Measurements from ENCODE around the gene HBZ. TPM values are rescaled to one million over a fixed set of nuclear protein-coding genes. Genes with fewer than 3 reads are reported as not detected.

HBZ gene
- total RNA-seq, 1 experiment from 2014 or later: not detected

DNA sequence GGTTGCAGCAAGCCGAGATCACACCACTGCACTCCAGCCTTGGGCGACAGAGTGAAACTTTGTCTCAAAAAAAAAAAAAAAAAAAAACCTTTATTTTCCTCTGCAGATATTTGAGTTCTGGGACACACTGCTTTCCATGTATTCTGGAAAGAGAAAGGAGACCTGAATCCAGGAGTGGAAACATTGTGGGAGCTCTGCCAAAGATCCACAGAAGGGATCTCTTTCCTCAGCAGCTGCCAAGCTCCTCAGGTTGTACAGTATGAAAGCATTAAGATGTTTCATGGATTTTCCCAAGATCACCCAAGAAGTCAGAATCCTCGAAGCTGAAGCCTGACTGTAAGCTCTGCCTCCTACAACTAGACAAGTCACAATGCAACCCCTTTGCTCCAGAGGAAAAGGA lies 27.4 kb upstream of the HBZ start:
- Histone ChIP-seq H3K9me3 (ENCODE audit: low read length) (no peaks in the 10 kb centered on the region), H3K36me3 (ENCODE audit: insufficient read depth, low read length) (no peaks in the 10 kb centered on the region), H3K4me1 (ENCODE audit: low read length) (no peaks in the 10 kb centered on the region), H3K9ac (ENCODE audit: low read length) (no peak overlapping the region), H3K27me3 (ENCODE audit: low read length) (no peaks in the 10 kb centered on the region), H3K4me2 (ENCODE audit: low read depth, low read length, poor library complexity, severe bottlenecking) (no peak overlapping the region), H3K9me2 (replicated peaks; ENCODE audit: insufficient read depth, low read length) (no peaks in the 10 kb centered on the region), H4K20me1 (ENCODE audit: insufficient read depth, low read depth, low read length) (no peaks in the 10 kb centered on the region), H3K4me3 (ENCODE audit: low read length) (no peak overlapping the region), H3K27ac (ENCODE audit: low read length) (no peak overlapping the region), H2AFZ (ENCODE audit: low read length) (no peak overlapping the region), H3K79me2 (ENCODE audit: low read length) (peaks cover 40% of the 10 kb centered on the region)
- DNase-seq: no peak

- Histone ChIP-seq H3K27ac (ENCODE audit: low read length) (no peak overlapping the region), H3K36me3 (ENCODE audit: insufficient read depth, low read length) (no peaks in the 10 kb centered on the region), H2AFZ (ENCODE audit: low read length) (no peak overlapping the region), H3K9me2 (replicated peaks; ENCODE audit: insufficient read depth, low read length) (no peaks in the 10 kb centered on the region), H4K20me1 (ENCODE audit: insufficient read depth, low read depth, low read length) (no peaks in the 10 kb centered on the region), H3K9ac (ENCODE audit: low read length) (no peak overlapping the region), H3K9me3 (ENCODE audit: low read length) (no peaks in the 10 kb centered on the region), H3K79me2 (ENCODE audit: low read length) (peaks cover 66% of the 10 kb centered on the region), H3K4me1 (ENCODE audit: low read length) (no peaks in the 10 kb centered on the region), H3K27me3 (ENCODE audit: low read length) (no peaks in the 10 kb centered on the region), H3K4me2 (ENCODE audit: low read depth, low read length, poor library complexity, severe bottlenecking) (no peak overlapping the region), H3K4me3 (ENCODE audit: low read length) (no peak overlapping the region)
- no peak for DNase-seq
Measured at GRCh38 chr16:129075-129474, 23.4 kb upstream of the HBZ start.

DNA sequence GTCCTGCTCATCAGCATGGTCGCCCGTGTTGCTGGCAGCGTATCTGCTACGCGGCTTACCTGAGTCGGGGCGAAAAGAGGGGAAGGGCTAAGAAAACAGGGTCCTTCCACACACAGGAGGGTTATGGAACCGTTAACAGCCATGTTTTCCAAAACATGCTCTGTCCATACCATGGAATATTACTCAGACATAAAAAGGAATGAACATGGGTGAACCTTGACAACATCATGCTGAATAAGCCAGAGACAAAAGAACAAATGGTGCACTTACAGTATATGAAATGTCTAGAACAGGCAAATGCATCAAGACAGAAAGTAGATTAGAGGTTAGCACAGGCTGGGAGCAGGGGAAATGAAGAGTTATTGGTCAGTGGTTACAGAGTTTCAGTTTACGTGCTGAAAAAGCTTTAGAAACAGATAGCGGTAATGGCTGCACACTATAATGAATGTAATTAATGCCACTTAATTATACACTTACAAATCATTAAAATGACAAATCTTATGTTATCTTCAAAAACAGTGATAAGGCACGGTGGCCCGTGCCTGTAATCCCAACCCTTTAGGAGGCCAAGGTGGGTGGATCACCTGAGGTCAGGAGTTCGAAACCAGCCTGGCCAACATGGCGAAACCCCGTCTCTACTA lies 21.8 kb upstream of the HBZ start:
- H3K4me3 ChIP-seq (ENCODE audit: low read length): no peak overlapping the region
- no peaks in the 10 kb centered on the region for H4K20me1 ChIP-seq (ENCODE audit: insufficient read depth, low read depth, low read length)
- H3K4me2 ChIP-seq (ENCODE audit: low read depth, low read length, poor library complexity, severe bottlenecking): no peak overlapping the region
- H3K27ac ChIP-seq (ENCODE audit: low read length): no peak overlapping the region
- H3K9me3 ChIP-seq (ENCODE audit: low read length): no peaks in the 10 kb centered on the region
- no peaks in the 10 kb centered on the region for H3K9me2 ChIP-seq (replicated peaks; ENCODE audit: insufficient read depth, low read length)
- no peaks in the 10 kb centered on the region for H3K27me3 ChIP-seq (ENCODE audit: low read length)
- no peaks in the 10 kb centered on the region for H3K36me3 ChIP-seq (ENCODE audit: insufficient read depth, low read length)
- no peak for DNase-seq
- no peaks in the 10 kb centered on the region for H3K4me1 ChIP-seq (ENCODE audit: low read length)
- no peak overlapping the region for H3K9ac ChIP-seq (ENCODE audit: low read length)
- H3K79me2 ChIP-seq (ENCODE audit: low read length): peaks cover 71% of the 10 kb centered on the region
- H2AFZ ChIP-seq (ENCODE audit: low read length): no peak overlapping the region

- peaks cover 5% of the 10 kb centered on the region for H3K4me1 ChIP-seq (ENCODE audit: low read length)
- H3K4me3 ChIP-seq (ENCODE audit: low read length): no peak overlapping the region
- H3K79me2 ChIP-seq (ENCODE audit: low read length): peaks cover 82% of the 10 kb centered on the region
- H3K9me3 ChIP-seq (ENCODE audit: low read length): no peaks in the 10 kb centered on the region
- H3K27me3 ChIP-seq (ENCODE audit: low read length): no peaks in the 10 kb centered on the region
- no peak overlapping the region for H3K27ac ChIP-seq (ENCODE audit: low read length)
- no peak overlapping the region for H3K4me2 ChIP-seq (ENCODE audit: low read depth, low read length, poor library complexity, severe bottlenecking)
- H3K9me2 ChIP-seq (replicated peaks; ENCODE audit: insufficient read depth, low read length): no peaks in the 10 kb centered on the region
- no peak overlapping the region for H2AFZ ChIP-seq (ENCODE audit: low read length)
- DNase-seq: no peak
- H3K9ac ChIP-seq (ENCODE audit: low read length): no peak overlapping the region
- H3K36me3 ChIP-seq (ENCODE audit: insufficient read depth, low read length): no peaks in the 10 kb centered on the region
- no peaks in the 10 kb centered on the region for H4K20me1 ChIP-seq (ENCODE audit: insufficient read depth, low read depth, low read length)
Measured at GRCh38 chr16:132120-132519, 20.3 kb upstream of the HBZ start.

DNA sequence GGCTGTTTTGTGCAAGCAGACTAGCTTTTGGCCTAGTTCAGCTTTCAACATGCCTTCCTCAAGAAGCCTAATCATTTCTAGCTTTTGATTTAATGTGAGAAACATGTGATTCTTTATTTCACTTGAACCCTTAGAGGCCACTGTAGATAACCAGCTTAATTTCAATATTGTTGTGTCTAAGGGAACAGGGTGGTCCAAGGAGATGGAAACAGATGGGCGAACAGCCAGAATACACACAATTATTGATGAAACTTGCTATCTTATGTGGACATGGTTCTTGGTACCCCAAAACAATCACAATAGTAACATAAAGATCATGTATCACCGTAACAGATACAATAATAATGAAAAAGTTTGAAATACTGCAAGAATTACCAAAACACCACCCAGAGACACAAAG lies 18.7 kb upstream of the HBZ start:
- no peak for DNase-seq
- peaks cover 85% of the 10 kb centered on the region for H3K79me2 ChIP-seq (ENCODE audit: low read length)
- H4K20me1 ChIP-seq (ENCODE audit: insufficient read depth, low read depth, low read length): no peaks in the 10 kb centered on the region
- no peaks in the 10 kb centered on the region for H3K27me3 ChIP-seq (ENCODE audit: low read length)
- H3K9me3 ChIP-seq (ENCODE audit: low read length): no peaks in the 10 kb centered on the region
- H3K9me2 ChIP-seq (replicated peaks; ENCODE audit: insufficient read depth, low read length): no peaks in the 10 kb centered on the region
- H3K9ac ChIP-seq (ENCODE audit: low read length): no peak overlapping the region
- no peak overlapping the region for H3K4me3 ChIP-seq (ENCODE audit: low read length)
- no peaks in the 10 kb centered on the region for H3K36me3 ChIP-seq (ENCODE audit: insufficient read depth, low read length)
- H2AFZ ChIP-seq (ENCODE audit: low read length): no peak overlapping the region
- H3K4me1 ChIP-seq (ENCODE audit: low read length): peaks cover 11% of the 10 kb centered on the region
- no peak overlapping the region for H3K27ac ChIP-seq (ENCODE audit: low read length)
- H3K4me2 ChIP-seq (ENCODE audit: low read depth, low read length, poor library complexity, severe bottlenecking): no peak overlapping the region

- DNase-seq: peak; percentile 70
- Histone ChIP-seq H3K79me2 (ENCODE audit: low read length) (peaks cover 49% of the 10 kb centered on the region), H3K27ac (ENCODE audit: low read length) (peak overlapping the region; percentile 60), H3K4me2 (ENCODE audit: low read depth, low read length, poor library complexity, severe bottlenecking) (peak overlapping the region; percentile 87), H3K9me2 (replicated peaks; ENCODE audit: insufficient read depth, low read length) (no peaks in the 10 kb centered on the region), H3K9me3 (ENCODE audit: low read length) (no peaks in the 10 kb centered on the region), H3K9ac (ENCODE audit: low read length) (peak overlapping the region; percentile 99), H3K36me3 (ENCODE audit: insufficient read depth, low read length) (no peaks in the 10 kb centered on the region), H3K27me3 (ENCODE audit: low read length) (no peaks in the 10 kb centered on the region), H3K4me1 (ENCODE audit: low read length) (peaks cover 16% of the 10 kb centered on the region), H3K4me3 (ENCODE audit: low read length) (peak overlapping the region; percentile 96), H4K20me1 (ENCODE audit: insufficient read depth, low read depth, low read length) (no peaks in the 10 kb centered on the region), H2AFZ (ENCODE audit: low read length) (peak overlapping the region; percentile 36; the same call in 1 of the 2 replicates)
Measured at GRCh38 chr16:138049-138417, 14.4 kb upstream of the HBZ start.

DNA sequence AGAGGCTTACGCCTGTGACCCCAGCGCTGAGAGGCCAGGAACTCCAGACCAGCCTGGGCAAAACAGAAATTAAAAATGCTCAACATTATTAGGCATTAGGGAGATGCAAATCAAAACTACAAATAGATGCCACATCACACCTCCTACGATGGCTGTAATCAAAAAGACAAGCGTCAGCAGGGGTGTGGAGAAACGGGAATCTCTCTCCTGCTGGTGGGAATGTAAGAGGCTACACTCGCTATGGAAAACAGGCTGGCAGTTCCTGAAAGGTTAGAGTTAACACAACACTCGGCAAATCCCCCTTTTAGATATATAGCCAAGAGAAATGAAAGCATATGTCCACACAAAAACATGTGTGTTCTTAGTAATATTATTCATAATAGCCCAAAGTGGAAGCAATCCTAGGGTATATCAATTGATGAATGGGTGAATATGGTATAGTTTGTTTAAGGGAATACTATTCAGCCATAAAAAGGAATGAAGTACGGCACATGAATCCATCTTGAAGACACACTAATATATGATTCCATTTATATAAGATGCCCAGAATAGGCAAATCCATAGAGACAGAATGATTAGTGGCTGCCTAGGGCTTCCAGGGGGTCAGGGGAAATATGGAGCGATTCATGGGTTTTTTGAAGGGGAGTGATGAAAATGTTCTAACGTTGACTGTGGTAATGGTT lies 12.1 kb upstream of the HBZ start:
- Histone ChIP-seq H4K20me1 (ENCODE audit: insufficient read depth, low read depth, low read length) (no peaks in the 10 kb centered on the region), H3K36me3 (ENCODE audit: insufficient read depth, low read length) (no peaks in the 10 kb centered on the region), H3K27ac (ENCODE audit: low read length) (no peak overlapping the region), H3K4me2 (ENCODE audit: low read depth, low read length, poor library complexity, severe bottlenecking) (no peak overlapping the region), H3K9me2 (replicated peaks; ENCODE audit: insufficient read depth, low read length) (no peaks in the 10 kb centered on the region), H3K9ac (ENCODE audit: low read length) (no peak overlapping the region), H3K27me3 (ENCODE audit: low read length) (no peaks in the 10 kb centered on the region), H3K9me3 (ENCODE audit: low read length) (no peaks in the 10 kb centered on the region), H3K4me1 (ENCODE audit: low read length) (peaks cover 16% of the 10 kb centered on the region), H2AFZ (ENCODE audit: low read length) (no peak overlapping the region), H3K79me2 (ENCODE audit: low read length) (peaks cover 28% of the 10 kb centered on the region), H3K4me3 (ENCODE audit: low read length) (no peak overlapping the region)
- DNase-seq: peak; percentile 38

GRCh38 chr16:142405-142967 lies 10.0 kb upstream of the HBZ start:
- Histone ChIP-seq H2AFZ (ENCODE audit: low read length) (no peak overlapping the region), H3K79me2 (ENCODE audit: low read length) (peaks cover 7% of the 10 kb centered on the region), H3K4me1 (ENCODE audit: low read length) (peaks cover 7% of the 10 kb centered on the region), H3K4me2 (ENCODE audit: low read depth, low read length, poor library complexity, severe bottlenecking) (no peak overlapping the region), H3K27ac (ENCODE audit: low read length) (no peak overlapping the region), H3K27me3 (ENCODE audit: low read length) (no peaks in the 10 kb centered on the region), H3K9me3 (ENCODE audit: low read length) (no peaks in the 10 kb centered on the region), H3K4me3 (ENCODE audit: low read length) (no peak overlapping the region), H3K9ac (ENCODE audit: low read length) (no peak overlapping the region), H3K36me3 (ENCODE audit: insufficient read depth, low read length) (no peaks in the 10 kb centered on the region), H4K20me1 (ENCODE audit: insufficient read depth, low read depth, low read length) (no peaks in the 10 kb centered on the region), H3K9me2 (replicated peaks; ENCODE audit: insufficient read depth, low read length) (no peaks in the 10 kb centered on the region)
- no peak for DNase-seq
